Measurements from ENCODE around the gene CYP4A22.
A peak's percentile ranks its signal among the peaks of the same experiment; 100 is the strongest.
"Not testable (repeated sequence)": the region's sequence is repeated elsewhere in the genome, so short reads cannot be mapped to it uniquely, and the experiment has no call there.

Gene CYP4A22

GRCh38 chr1:47184822-47185677 lies 47.8 kb downstream of the CYP4A22 start:
- no peak for DNase-seq (ENCODE audit: low read depth, low spot score)

GRCh38 chr1:47186267-47187185 lies 49.3 kb downstream of the CYP4A22 start:
- DNase-seq (ENCODE audit: low read depth, low spot score): no peak

GRCh38 chr1:47187231-47187925 lies 50.1 kb downstream of the CYP4A22 start:
- no peak for DNase-seq (ENCODE audit: low read depth, low spot score)

GRCh38 chr1:47187926-47188250 lies 50.6 kb downstream of the CYP4A22 start:
- DNase-seq (ENCODE audit: low read depth, low spot score): no peak

- no peak for DNase-seq (ENCODE audit: low read depth, low spot score)
These were observed 51.8 kb downstream of the CYP4A22 start for GRCh38 chr1:47188791-47189785.

GRCh38 chr1:47189844-47190508 lies 52.7 kb downstream of the CYP4A22 start, which contains the start of gene PDZK1IP1:
Gene PDZK1IP1 (minus strand): TSS chr1:47190036. CDS start chr1:47189932, 104 bp downstream.
- no peak for DNase-seq (ENCODE audit: low read depth, low spot score)

GRCh38 chr1:47190509-47190855 lies 53.2 kb downstream of the CYP4A22 start:
- DNase-seq (ENCODE audit: low read depth, low spot score): no peak

- DNase-seq (ENCODE audit: low read depth, low spot score): no peak
These were observed 53.6 kb downstream of the CYP4A22 start for GRCh38 chr1:47190857-47191256.

GRCh38 chr1:47191940-47192457 lies 54.8 kb downstream of the CYP4A22 start:
- DNase-seq (ENCODE audit: low read depth, low spot score): no peak

- DNase-seq (ENCODE audit: low read depth, low spot score): peak; percentile 92
These were observed 55.5 kb downstream of the CYP4A22 start for GRCh38 chr1:47192458-47193384.

- not testable (repeated sequence) for DNase-seq (ENCODE audit: low read depth, low spot score)
These were observed 56.3 kb downstream of the CYP4A22 start for GRCh38 chr1:47193496-47193895.

GRCh38 chr1:47194311-47194710 lies 57.1 kb downstream of the CYP4A22 start:
- DNase-seq (ENCODE audit: low read depth, low spot score): no peak

- not testable (repeated sequence) for DNase-seq (ENCODE audit: low read depth, low spot score)
These were observed 58.7 kb downstream of the CYP4A22 start for GRCh38 chr1:47195981-47196380.

GRCh38 chr1:47196622-47197021 lies 59.4 kb downstream of the CYP4A22 start:
- no peak for DNase-seq (ENCODE audit: low read depth, low spot score)

- no peak for DNase-seq (ENCODE audit: low read depth, low spot score)
These were observed 61.0 kb downstream of the CYP4A22 start for GRCh38 chr1:47198214-47198613.
